GM12872 (cell line): ENCODE measurements around the gene C5AR1.

ENCODE experiments used
- TF ChIP-seq, protein P1 (sequence below): IDR thresholded peaks from 3 replicates; pipeline ENCODE4 v1.5.1; 2011; ENCODE audit warnings: low read depth, mild to moderate bottlenecking, low read length, moderate library complexity; ENCODE audit not compliant: insufficient read depth

Gene C5AR1

DNA sequence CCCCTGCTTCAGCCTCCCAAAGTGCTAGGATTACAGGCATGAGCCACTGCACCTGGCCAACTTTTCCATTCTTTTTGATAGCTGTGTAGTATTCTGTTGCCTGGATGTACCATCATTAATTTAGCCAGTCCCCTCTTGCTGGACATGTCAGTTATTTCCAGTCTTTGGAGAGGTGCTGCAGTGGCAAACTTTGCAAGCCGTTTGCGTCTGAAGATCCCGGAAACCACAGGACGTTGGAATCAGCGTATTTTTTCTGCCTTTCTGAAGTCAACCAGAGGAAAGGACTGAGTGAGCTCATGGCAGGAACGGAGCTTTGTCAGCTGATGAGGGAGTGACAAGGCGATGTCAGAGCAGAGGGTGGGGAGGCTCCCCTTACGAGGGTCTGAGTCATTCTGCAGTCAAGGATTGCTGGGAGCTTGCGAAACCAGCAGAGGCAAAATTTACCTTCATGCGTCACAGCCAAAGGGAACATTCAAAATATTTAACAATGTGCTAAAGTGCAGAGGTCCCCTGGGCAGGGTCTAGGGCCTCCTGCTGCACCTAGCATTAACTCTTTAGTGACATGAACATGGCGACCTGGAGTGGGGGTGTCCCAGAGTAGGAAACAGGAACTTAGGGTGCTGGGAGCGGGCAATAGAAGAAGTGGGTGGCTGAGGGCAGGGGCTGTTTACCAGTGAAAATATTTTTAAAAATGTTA is 5.6 kb downstream of the C5AR1 start:
- TF ChIP-seq, protein P1, sequence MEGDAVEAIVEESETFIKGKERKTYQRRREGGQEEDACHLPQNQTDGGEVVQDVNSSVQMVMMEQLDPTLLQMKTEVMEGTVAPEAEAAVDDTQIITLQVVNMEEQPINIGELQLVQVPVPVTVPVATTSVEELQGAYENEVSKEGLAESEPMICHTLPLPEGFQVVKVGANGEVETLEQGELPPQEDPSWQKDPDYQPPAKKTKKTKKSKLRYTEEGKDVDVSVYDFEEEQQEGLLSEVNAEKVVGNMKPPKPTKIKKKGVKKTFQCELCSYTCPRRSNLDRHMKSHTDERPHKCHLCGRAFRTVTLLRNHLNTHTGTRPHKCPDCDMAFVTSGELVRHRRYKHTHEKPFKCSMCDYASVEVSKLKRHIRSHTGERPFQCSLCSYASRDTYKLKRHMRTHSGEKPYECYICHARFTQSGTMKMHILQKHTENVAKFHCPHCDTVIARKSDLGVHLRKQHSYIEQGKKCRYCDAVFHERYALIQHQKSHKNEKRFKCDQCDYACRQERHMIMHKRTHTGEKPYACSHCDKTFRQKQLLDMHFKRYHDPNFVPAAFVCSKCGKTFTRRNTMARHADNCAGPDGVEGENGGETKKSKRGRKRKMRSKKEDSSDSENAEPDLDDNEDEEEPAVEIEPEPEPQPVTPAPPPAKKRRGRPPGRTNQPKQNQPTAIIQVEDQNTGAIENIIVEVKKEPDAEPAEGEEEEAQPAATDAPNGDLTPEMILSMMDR = no peak

DNA sequence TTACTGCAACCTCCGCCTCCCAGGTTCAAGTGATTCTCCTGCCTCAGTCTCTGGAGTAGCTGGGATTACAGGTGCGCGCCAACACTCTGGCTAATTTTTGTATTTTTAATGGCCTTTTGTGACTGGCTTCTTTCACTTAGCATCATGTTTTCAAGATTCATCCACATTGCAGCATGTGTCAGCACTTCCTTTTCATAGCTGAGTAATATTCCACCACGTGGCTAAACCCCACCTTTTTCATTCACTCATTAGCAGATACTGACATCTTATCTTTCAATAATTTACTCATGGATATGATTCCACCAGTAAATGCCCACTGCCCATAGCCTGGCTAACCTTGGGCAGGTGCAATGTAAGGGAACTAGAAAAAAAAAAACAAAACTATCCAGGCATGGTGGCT is 6.9 kb downstream of the C5AR1 start:
- TF ChIP-seq, protein P1 = no peak

DNA sequence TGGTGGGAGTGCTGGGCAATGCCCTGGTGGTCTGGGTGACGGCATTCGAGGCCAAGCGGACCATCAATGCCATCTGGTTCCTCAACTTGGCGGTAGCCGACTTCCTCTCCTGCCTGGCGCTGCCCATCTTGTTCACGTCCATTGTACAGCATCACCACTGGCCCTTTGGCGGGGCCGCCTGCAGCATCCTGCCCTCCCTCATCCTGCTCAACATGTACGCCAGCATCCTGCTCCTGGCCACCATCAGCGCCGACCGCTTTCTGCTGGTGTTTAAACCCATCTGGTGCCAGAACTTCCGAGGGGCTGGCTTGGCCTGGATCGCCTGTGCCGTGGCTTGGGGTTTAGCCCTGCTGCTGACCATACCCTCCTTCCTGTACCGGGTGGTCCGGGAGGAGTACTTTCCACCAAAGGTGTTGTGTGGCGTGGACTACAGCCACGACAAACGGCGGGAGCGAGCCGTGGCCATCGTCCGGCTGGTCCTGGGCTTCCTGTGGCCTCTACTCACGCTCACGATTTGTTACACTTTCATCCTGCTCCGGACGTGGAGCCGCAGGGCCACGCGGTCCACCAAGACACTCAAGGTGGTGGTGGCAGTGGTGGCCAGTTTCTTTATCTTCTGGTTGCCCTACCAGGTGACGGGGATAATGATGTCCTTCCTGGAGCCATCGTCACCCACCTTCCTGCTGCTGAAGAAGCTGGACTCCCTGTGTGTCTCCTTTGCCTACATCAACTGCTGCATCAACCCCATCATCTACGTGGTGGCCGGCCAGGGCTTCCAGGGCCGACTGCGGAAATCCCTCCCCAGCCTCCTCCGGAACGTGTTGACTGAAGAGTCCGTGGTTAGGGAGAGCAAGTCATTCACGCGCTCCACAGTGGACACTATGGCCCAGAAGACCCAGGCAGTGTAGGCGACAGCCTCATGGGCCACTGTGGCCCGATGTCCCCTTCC is 10.5 kb downstream of the C5AR1 start:
- TF ChIP-seq, protein P1 = no peak

DNA sequence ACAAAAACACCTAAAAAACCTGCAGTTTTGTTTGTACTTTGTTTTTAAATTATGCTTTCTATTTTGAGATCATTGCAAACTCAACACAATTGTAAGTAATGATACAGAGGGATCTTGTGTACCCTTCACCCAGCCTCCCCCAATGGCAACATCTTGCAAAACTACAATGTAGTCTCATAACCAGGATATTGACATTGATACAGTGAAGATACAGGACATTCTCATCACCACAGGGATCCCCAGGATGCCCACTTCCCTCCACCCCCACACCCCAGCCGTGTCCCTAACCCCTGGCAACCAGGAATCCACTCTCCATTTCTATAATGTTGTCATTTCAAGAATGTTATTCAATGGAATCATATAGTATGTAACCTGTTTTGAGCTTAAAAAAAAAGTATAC is 12.0 kb downstream of the C5AR1 start:
- TF ChIP-seq, protein P1 = no peak

DNA sequence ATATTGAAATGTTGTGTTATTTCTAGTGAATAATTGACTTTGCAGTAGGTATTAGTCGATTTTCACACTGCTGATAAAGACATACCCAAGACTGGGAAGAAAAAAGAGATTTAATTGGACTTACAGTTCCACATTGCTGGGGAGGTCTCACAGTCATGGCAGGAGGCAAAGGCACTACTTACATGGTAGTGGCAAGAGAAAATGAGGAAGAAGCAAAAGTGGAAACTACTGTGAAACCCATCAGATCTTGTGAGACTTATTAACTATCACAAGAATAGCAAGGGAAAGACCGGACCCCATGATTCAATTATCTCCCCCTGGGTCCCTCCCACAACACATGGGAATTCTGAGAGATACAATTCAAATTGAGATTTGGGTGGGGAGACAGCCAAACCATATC is 12.4 kb downstream of the C5AR1 start:
- TF ChIP-seq, protein P1 = no peak

DNA sequence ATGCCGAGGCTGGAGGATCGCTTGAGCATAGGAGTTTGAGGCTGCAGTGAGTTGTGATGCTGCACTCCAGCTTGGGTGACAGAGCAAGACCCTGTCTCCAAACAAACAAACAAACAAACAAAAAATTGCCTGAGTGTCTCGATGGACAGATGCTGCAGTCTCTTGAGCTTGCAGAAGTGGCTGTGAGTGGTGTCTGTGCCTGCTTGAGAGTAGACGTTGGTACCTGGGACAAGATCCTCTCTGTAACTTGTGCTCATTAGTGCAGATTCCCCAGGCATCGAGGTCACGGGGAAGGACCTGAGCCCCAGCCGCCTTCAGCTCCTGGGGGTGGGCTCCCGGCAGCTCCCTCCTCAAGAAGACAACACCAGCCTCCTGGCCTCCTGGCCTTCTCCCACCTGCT is 13.7 kb downstream of the C5AR1 start:
- TF ChIP-seq, protein P1 = no peak

DNA sequence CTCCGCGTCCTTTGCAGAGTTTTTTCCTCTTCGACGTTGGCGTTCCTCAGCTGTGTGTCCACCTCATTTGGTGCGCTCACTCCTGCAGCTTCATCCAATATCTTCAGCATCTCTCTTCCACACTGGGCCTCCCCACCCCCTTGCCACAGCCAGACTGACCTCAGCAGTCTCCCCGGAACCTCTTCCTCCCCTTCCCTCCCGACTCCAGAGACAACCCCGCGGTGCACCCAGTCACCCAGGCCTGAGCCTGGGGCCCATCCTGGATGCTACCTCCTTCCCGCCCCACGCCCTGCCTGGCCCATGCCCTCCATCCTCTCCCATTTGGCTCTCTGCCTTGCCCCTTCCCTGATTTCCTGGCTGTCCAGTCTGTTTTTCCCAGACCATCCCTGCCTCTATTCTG is 14.2 kb downstream of the C5AR1 start:
- TF ChIP-seq, protein P1 = no peak
